ENCODE results near the gene LDLRAD4. TPM values are rescaled to one million over a fixed set of nuclear protein-coding genes. Genes with fewer than 3 reads are reported as not detected.
A peak's percentile ranks its signal among the peaks of the same experiment; 100 is the strongest.

LDLRAD4 gene
- total and polyA plus RNA-seq, 12 donors, result 3.9 to 64.5 (median 36.0) TPM

GRCh38 chr18:13451213-13451540 is 232.6 kb downstream of the LDLRAD4 start:
- H3K4me1 ChIP-seq (replicated peaks in 1 of 2), result peaks cover 33 to 58% of the 10 kb centered on the region in 2 donors
- intact Hi-C loops (cut with DNase I), result no loop called here
- H3K27me3 ChIP-seq, result no peaks in the 10 kb centered on the region
- peak overlapping the region in 2 of 5 donors; percentile 11 to 64 for H3K27ac ChIP-seq
- 67 to 80% (median 74%) methylated on average over 3 of the region's 3 CpGs for WGBS, 4 donors
- TF ChIP-seq POLR2A (IDR thresholded peaks at IDR 0.05) (no peak), CTCF (IDR thresholded peaks at IDR 0.05) (no peak)
- H3K9me3 ChIP-seq (replicated peaks in 1 of 3), result no peaks in the 10 kb centered on the region
- peak in 1 of 7 donors; percentile 50 for DNase-seq
- H3K36me3 ChIP-seq (replicated peaks in 1 of 2), result no peaks in the 10 kb centered on the region
- no peak overlapping the region for H3K4me3 ChIP-seq

GRCh38 chr18:13451661-13452387 is 233.3 kb downstream of the LDLRAD4 start:
- no peaks in the 10 kb centered on the region for H3K9me3 ChIP-seq (replicated peaks in 1 of 3)
- H3K27me3 ChIP-seq, result no peaks in the 10 kb centered on the region
- peak in 1 of 7 donors; percentile 54 for DNase-seq
- H3K4me3 ChIP-seq, result no peak overlapping the region
- no peaks in the 10 kb centered on the region for H3K36me3 ChIP-seq (replicated peaks in 1 of 2)
- WGBS, 4 donors, result 68 to 77% (median 74%) methylated on average over 9 to 14 of the region's 14 CpGs
- H3K4me1 ChIP-seq (replicated peaks in 1 of 2), result peaks cover 28 to 58% of the 10 kb centered on the region in 2 donors
- intact Hi-C loops (cut with DNase I), result no loop called here
- peak overlapping the region in 3 of 5 donors; percentile 11 to 64 (median 53) for H3K27ac ChIP-seq
- TF ChIP-seq POLR2A (IDR thresholded peaks at IDR 0.05) (no peak), CTCF (IDR thresholded peaks at IDR 0.05) (no peak)

- H3K36me3 ChIP-seq (replicated peaks in 1 of 2), result no peaks in the 10 kb centered on the region
- TF ChIP-seq POLR2A (IDR thresholded peaks at IDR 0.05) (peak in 1 of 2 donors; percentile 39), CTCF (IDR thresholded peaks at IDR 0.05) (no peak)
- intact Hi-C loops (cut with DNase I), result no loop called here
- no peaks in the 10 kb centered on the region for H3K27me3 ChIP-seq
- H3K9me3 ChIP-seq (replicated peaks in 1 of 3), result no peaks in the 10 kb centered on the region
- H3K4me3 ChIP-seq, result no peak overlapping the region
- peak; percentile 73 to 87 (median 82) for DNase-seq
- H3K4me1 ChIP-seq (replicated peaks in 1 of 2), result peaks cover 23 to 52% of the 10 kb centered on the region in 2 donors
- WGBS, 4 donors, result 38 to 50% (median 41%) methylated on average over 8 of the region's 8 CpGs
- peak overlapping the region in 3 of 5 donors; percentile 27 to 64 (median 53) for H3K27ac ChIP-seq
Measured at GRCh38 chr18:13452388-13452811, 233.8 kb downstream of the LDLRAD4 start.

- peak in 1 of 7 donors; percentile 46 for DNase-seq
- no peaks in the 10 kb centered on the region for H3K36me3 ChIP-seq (replicated peaks in 1 of 2)
- H3K4me3 ChIP-seq, result no peak overlapping the region
- no peaks in the 10 kb centered on the region for H3K9me3 ChIP-seq (replicated peaks in 1 of 3)
- H3K27me3 ChIP-seq, result no peaks in the 10 kb centered on the region
- peak overlapping the region in 3 of 5 donors; percentile 27 to 64 (median 53) for H3K27ac ChIP-seq
- TF ChIP-seq CTCF (IDR thresholded peaks at IDR 0.05) (no peak), POLR2A (IDR thresholded peaks at IDR 0.05) (no peak)
- peaks cover 23 to 51% of the 10 kb centered on the region in 2 donors for H3K4me1 ChIP-seq (replicated peaks in 1 of 2)
- 75 to 81% (median 77%) methylated on average over 21 of the region's 21 CpGs for WGBS, 4 donors
- intact Hi-C loops (cut with DNase I), result no loop called here
Measured at GRCh38 chr18:13452871-13453680, 234.5 kb downstream of the LDLRAD4 start.
